ENCODE measurements around the gene FBXO21.

The FBXO21 gene

GRCh38 chr12:117134721-117135120 is 55.5 kb downstream of the FBXO21 start:
- Histone ChIP-seq H3K9me3 (ENCODE audit: insufficient read depth, low read length) (no peaks in the 10 kb centered on the region), H4K20me1 (ENCODE audit: low read depth, low read length) (no peaks in the 10 kb centered on the region), H3K4me3 (ENCODE audit: insufficient read depth, low read length, poor library complexity, severe bottlenecking) (no peak overlapping the region), H3K27ac (ENCODE audit: low read depth, low read length) (no peak overlapping the region), H3K9ac (ENCODE audit: low read length) (no peak overlapping the region), H2AFZ (ENCODE audit: low read depth, low read length, severe bottlenecking) (no peak overlapping the region), H3K9me2 (replicated peaks; ENCODE audit: insufficient read depth, low read length) (no peaks in the 10 kb centered on the region), H3K79me2 (ENCODE audit: insufficient read depth, low read length) (no peaks in the 10 kb centered on the region), H3K27me3 (ENCODE audit: low read length) (no peaks in the 10 kb centered on the region), H3K36me3 (ENCODE audit: low read length) (no peaks in the 10 kb centered on the region), H3K4me2 (ENCODE audit: low read depth, low read length, poor library complexity, severe bottlenecking) (no peak overlapping the region), H3F3A (ENCODE audit: insufficient read depth) (no peaks in the 10 kb centered on the region; the same call in 1 of the 2 replicates)
- no peak for TF ChIP-seq EZH2phosphoT487 (conservative IDR thresholded peaks at IDR 0.05; ENCODE audit: low read length)
- TF ChIP-seq CTCF (IDR thresholded peaks at IDR 0.05; ENCODE audit: insufficient read depth, low read length, poor library complexity, severe bottlenecking): no peak

- Histone ChIP-seq H2AFZ (ENCODE audit: low read depth, low read length, severe bottlenecking) (no peak overlapping the region), H3K4me2 (ENCODE audit: low read depth, low read length, poor library complexity, severe bottlenecking) (no peak overlapping the region)
- no peak for TF ChIP-seq CTCF (IDR thresholded peaks at IDR 0.05; ENCODE audit: insufficient read depth, low read length, poor library complexity, severe bottlenecking)
- TF ChIP-seq EZH2phosphoT487 (conservative IDR thresholded peaks at IDR 0.05; ENCODE audit: low read length): no peak
These were observed 56.2 kb downstream of the FBXO21 start for GRCh38 chr12:117134059-117134458.

GRCh38 chr12:117130801-117131200 is 59.5 kb downstream of the FBXO21 start:
- Histone ChIP-seq H3K27ac (ENCODE audit: low read depth, low read length) (no peak overlapping the region), H4K20me1 (ENCODE audit: low read depth, low read length) (no peaks in the 10 kb centered on the region), H3K79me2 (ENCODE audit: insufficient read depth, low read length) (no peaks in the 10 kb centered on the region), H3K36me3 (ENCODE audit: low read length) (no peaks in the 10 kb centered on the region), H3K4me3 (ENCODE audit: insufficient read depth, low read length, poor library complexity, severe bottlenecking) (no peak overlapping the region), H3F3A (ENCODE audit: insufficient read depth) (no peaks in the 10 kb centered on the region), H3K9ac (ENCODE audit: low read length) (no peak overlapping the region), H2AFZ (ENCODE audit: low read depth, low read length, severe bottlenecking) (no peak overlapping the region), H3K9me3 (ENCODE audit: insufficient read depth, low read length) (peaks cover 11% of the 10 kb centered on the region; the same call in 1 of the 2 replicates), H3K4me2 (ENCODE audit: low read depth, low read length, poor library complexity, severe bottlenecking) (no peak overlapping the region), H3K27me3 (ENCODE audit: low read length) (no peaks in the 10 kb centered on the region), H3K9me2 (replicated peaks; ENCODE audit: insufficient read depth, low read length) (no peaks in the 10 kb centered on the region)
- no peak for TF ChIP-seq EZH2phosphoT487 (conservative IDR thresholded peaks at IDR 0.05; ENCODE audit: low read length)
- no peak for TF ChIP-seq CTCF (IDR thresholded peaks at IDR 0.05; ENCODE audit: insufficient read depth, low read length, poor library complexity, severe bottlenecking)

More at GRCh38 chr12:117134059-117134458, 56.2 kb downstream of the FBXO21 start:
- no peaks in the 10 kb centered on the region for H3K36me3 ChIP-seq (ENCODE audit: low read length)
- no peak overlapping the region for H3K4me3 ChIP-seq (ENCODE audit: insufficient read depth, low read length, poor library complexity, severe bottlenecking)
- H3K9me3 ChIP-seq (ENCODE audit: insufficient read depth, low read length): no peaks in the 10 kb centered on the region
- H4K20me1 ChIP-seq (ENCODE audit: low read depth, low read length): no peaks in the 10 kb centered on the region
- H3K27me3 ChIP-seq (ENCODE audit: low read length): no peaks in the 10 kb centered on the region
- no peaks in the 10 kb centered on the region for H3K9me2 ChIP-seq (replicated peaks; ENCODE audit: insufficient read depth, low read length)
- no peak overlapping the region for H3K27ac ChIP-seq (ENCODE audit: low read depth, low read length)
- no peaks in the 10 kb centered on the region; the same call in 1 of the 2 replicates for H3F3A ChIP-seq (ENCODE audit: insufficient read depth)
- no peak overlapping the region for H3K9ac ChIP-seq (ENCODE audit: low read length)
- H3K79me2 ChIP-seq (ENCODE audit: insufficient read depth, low read length): no peaks in the 10 kb centered on the region
